NB4 (cell line): ENCODE data around the gene CRHR2.

Experiments
- DNase-seq: peaks from one replicate; pipeline ENCODE4 v3.0.0; 2010; ENCODE audit warnings: low read depth
- H3K4me3 ChIP-seq: one replicate; pipeline ENCODE4 v1.5.1; 2011; ENCODE audit warnings: mild to moderate bottlenecking, low read depth, low read length, moderate library complexity
- CTCF ChIP-seq: IDR thresholded peaks from one replicate; pipeline ENCODE4 v1.5.1; 2012; ENCODE audit warnings: low read depth, low read length
- MAX ChIP-seq: IDR thresholded peaks from 2 replicates; pipeline ENCODE4 v1.6.1; 2011; ENCODE audit warnings: low read depth, low read length
- MYC ChIP-seq: IDR thresholded peaks from 2 replicates; pipeline ENCODE4 v1.6.1; 2011; ENCODE audit warnings: low read depth, low read length
- POLR2A ChIP-seq: IDR thresholded peaks from 2 replicates; pipeline ENCODE4 v1.6.1; 2011; ENCODE audit warnings: mild to moderate bottlenecking; ENCODE audit not compliant: insufficient read length; ENCODE audit errors: extremely low read depth

The CRHR2 gene

GRCh38 chr7:30613366-30614325 lies 68.6 kb downstream of the CRHR2 start:
- no peak for DNase-seq
- TF ChIP-seq CTCF (no peak), MAX (no peak), POLR2A (no peak), MYC (no peak)
- H3K4me3 ChIP-seq, result no peak overlapping the region

GRCh38 chr7:30612658-30613265 lies 69.5 kb downstream of the CRHR2 start:
- no peak overlapping the region for H3K4me3 ChIP-seq
- no peak for DNase-seq
- TF ChIP-seq MYC, result no peak
- no peak for TF ChIP-seq POLR2A
- no peak for TF ChIP-seq CTCF
- TF ChIP-seq MAX, result no peak

- H3K4me3 ChIP-seq, result no peak overlapping the region
- TF ChIP-seq CTCF (no peak), MYC (no peak), MAX (no peak), POLR2A (no peak)
- no peak for DNase-seq
These were observed 76.4 kb downstream of the CRHR2 start for GRCh38 chr7:30605832-30606231.

- no peak overlapping the region for H3K4me3 ChIP-seq
- no peak for DNase-seq
- TF ChIP-seq MAX (no peak), MYC (no peak), POLR2A (no peak), CTCF (no peak)
These were observed 77.4 kb downstream of the CRHR2 start for GRCh38 chr7:30604901-30605300.
